GM18873 (cell line): ENCODE measurements around the gene PI4KA.
"Not testable (repeated sequence)": the region's sequence is repeated elsewhere in the genome, so short reads cannot be mapped to it uniquely, and the experiment has no call there.

Experiments
- ATAC-seq: cut with Tn5 transposase; IDR thresholded peaks from one replicate; pipeline ENCODE4 v1.9.1; 2021; ENCODE audit warnings: mild to moderate bottlenecking, moderate library complexity, moderate number of reproducible peaks; ENCODE audit not compliant: unreplicated experiment, low FRiP score

PI4KA gene

DNA sequence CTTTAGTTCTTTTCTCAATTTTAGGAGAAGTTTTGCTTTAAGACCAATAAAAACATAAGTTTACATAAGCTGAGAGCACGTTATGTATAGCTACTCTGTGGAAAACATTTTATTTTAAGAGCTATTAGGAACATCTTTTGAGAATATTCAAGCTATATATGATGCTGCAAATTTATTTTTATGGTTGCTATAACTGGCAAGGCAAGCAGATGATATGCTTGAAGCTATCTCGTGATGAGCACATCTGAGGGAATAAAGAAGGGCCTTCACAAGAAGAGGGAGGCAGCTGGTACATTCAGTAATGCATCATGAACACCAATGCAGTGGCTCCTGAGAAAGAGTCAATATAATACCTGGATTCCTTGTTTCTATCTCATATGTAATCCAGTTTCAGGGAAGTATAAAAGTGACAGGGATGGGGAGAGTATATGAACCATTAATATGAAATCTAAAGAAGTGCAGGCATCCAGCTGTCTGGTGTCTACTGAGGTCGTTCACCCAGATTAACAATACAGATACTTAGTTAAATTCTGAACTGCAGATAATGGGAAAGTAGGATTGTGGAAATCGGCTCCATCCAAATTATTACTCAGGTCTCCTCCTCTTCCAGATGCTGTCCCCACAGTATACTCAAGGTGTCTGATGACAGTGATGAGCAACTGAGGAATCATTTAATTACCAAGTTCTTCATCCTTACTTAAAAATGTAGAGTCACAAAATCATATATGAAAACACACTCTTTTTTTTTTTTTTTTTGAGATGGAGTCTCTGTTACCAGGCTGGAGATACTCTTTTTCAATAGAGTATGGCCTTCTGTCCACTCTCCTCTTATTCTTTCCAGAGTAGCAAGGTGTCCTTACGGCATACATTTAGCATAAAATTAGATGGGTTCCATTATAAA, 185.1 kb downstream of the PI4KA start:
- no peak for ATAC-seq

- ATAC-seq: no peak
Measured at GRCh38 chr22:20672732-20673131, 185.9 kb downstream of the PI4KA start.

DNA sequence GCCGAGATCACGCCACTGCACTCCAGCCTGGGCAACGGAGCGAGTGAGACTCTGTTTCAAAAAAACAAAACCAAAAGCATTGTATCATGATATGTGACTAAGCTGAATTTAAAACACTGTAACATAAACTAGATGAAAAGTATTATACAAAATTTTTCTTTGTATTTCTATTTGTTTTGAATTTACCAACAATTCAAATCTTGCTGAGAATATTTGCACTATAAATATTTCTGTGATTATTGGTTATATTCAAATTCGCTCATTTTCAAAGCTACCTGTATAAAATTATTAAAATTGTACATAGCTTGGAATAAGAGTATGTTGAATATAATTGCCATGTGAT, 186.6 kb downstream of the PI4KA start:
- ATAC-seq: no peak

DNA sequence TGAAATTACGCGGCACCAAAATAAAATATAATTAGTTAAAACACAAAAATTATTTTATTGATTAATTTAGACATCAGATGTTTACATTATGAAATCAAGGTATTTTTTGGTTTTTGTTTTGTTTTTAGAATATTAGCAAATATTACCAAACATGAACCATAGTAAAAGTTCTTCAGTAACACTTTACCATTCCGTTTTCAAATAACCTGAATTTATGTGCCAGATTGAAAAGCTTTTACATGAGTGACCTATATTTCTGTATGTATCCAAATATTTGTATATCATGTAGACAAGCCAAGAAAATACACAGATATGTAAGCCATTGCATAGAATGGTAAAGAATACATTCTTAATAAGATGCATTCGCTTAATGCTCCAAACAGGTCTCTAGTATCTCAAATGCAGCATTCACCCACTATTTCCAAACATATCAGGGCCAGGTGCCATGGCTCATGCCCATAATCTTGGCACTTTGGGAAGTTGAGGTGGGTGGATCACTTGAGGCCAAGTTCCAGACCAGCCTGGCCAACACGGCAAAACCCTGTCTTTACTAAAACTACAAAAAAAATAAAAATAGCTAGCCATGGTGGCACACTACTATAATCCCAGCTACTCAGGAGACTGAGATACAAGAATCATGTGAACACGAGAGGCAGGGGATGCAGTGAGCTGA, 187.1 kb downstream of the PI4KA start:
- ATAC-seq: no peak

DNA sequence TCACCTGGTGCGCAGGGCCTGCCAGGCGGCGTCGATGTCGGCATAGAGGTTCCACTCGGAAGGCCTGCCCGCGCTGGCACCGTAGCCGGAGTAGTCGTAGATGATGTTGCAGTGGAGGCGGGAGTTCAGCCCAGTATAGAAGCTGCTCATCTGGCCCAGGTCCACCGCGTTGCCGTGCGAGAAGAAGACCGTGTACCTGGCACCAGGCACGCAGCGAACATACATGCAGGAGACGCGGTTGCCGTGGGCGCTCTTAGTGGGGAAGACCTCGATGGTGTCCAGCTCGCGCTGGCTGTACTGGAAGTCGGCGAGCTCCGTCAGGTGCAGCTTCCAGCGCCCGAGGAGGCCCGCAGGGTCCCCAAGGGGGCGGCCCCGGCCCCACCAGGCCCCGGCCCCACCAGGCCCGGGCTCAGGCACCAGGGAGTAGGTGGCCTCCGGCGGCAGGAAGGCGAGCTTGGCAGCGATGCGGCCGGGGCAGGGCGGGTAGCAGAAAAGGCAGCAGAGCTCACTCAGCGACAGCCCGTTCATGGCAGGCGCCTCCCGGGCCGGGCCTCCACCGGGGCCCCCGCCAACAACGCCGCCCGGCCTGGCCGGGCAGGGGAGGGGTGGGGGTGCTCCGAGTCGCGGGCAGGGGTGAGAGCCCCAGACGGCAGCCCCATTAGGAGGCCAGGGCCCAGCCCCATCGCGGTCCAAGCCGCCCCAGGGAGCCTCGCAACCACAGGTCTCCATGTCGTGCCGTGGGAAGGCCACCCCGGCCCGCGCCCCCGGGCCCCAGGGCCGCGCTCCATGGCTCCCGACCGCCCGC, 188.0 kb downstream of the PI4KA start:
- ATAC-seq: not testable (repeated sequence)

- ATAC-seq: not testable (repeated sequence)
Measured at GRCh38 chr22:20669884-20670283, 188.7 kb downstream of the PI4KA start.

DNA sequence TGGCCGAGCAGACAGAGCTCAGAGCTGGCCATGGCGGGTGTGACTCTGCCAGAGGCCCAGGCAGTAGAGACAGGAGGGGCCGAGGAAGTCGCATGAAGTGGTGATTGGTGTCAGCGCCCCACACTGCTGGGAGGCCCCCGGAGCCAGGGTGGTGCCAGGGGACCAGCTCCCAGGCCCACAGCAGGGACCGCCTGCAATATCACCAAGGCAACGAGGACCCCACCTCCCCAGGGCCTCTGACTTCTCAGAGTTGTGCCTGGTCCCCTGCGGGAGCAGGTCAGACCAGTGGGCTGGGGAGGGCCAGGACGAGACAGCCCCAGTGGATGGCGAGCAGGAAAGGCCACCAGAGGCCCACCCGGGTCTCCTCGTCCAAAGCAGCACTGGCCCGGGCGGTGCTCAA, 189.1 kb downstream of the PI4KA start:
- ATAC-seq: not testable (repeated sequence)

DNA sequence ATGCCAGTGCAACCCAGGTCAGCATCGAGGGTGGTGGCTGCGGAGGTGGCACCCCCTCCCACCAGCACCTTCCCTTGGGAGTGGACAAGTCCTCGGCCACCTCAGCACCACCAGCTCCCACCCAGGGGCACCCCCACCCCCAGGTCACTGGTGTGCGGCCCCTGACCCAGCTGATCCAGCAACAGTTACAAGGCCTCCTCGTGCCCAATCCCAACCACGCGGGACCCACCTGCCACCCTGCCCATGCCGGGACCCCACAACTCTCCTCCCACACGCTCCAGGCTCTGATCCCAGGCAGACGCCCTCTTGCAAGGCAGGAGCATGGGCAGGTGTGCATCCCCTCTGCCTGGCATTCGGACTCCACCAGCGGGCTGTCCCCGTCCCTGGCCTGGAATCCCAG, 189.8 kb downstream of the PI4KA start:
- not testable (repeated sequence) for ATAC-seq

- ATAC-seq: not testable (repeated sequence)
Measured at GRCh38 chr22:20668226-20668625, 190.4 kb downstream of the PI4KA start.

GRCh38 chr22:20667548-20667947, 191.1 kb downstream of the PI4KA start:
- ATAC-seq: not testable (repeated sequence)

DNA sequence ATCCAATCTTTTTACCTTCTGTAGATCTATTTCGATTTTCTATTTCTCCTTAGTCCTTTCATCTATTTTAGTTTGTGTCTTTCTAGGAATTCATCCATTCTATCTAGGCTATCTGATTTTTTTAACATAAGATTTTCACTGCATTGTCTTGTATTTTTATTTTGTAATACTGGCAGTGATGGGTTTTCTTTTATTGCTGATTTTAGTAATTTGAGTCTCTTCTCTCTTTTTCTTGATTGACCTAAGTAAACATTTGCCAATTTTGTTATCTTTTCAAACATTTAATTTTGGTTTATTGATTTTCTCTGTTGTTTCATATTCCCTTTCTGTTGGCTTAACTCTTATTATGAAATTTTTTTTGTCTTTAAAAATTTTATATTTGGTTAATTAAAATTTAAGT, 192.1 kb downstream of the PI4KA start:
- ATAC-seq: no peak

- no peak for ATAC-seq
Measured at GRCh38 chr22:20664594-20664959, 194.0 kb downstream of the PI4KA start.

GRCh38 chr22:20663941-20664593, 194.5 kb downstream of the PI4KA start:
- ATAC-seq: no peak

GRCh38 chr22:20663137-20663828, 195.3 kb downstream of the PI4KA start:
- ATAC-seq: no peak

DNA sequence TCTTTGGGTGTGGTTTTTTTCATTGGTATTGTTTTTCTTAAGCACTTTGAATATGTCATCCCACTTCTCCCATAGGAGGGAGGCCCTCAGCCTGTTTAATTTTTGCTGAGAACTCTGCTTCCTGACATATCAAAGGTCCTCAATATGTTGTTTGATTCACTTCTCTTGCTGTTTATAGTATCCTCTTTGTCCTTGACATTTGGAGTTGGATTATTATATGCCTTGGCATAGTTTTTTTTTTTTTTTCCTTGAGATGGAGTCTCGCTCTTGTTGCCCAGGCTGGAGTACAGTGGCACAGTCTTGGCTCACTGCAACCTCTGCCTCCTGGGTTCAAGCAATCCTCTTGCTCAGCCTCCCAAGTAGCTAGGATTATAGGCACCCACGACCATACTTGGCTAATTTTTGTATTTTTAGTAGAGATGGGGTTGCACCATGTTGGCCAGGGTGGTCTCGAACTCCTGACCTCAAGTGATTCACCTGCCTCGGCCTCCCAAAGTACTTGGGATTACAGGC, 196.0 kb downstream of the PI4KA start:
- not testable (repeated sequence) for ATAC-seq

DNA sequence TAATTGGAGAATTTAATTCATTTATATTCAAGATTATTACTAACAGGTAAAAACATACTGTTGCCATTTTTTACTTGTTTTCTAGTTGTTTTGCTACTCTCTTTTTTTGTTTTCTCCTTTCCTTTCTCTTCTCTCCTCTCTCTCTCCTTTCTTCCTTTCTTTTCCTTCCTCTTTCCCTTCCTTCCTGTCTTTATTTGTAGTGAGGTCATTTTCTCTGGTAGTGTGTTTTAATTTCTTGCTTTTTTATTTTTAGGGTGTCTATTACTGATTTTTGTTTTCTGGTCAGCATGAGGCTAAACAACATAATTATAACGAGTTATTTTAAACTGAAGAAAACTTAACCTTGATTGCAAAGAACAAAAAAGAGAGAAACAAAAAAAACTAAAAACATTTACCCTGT, 197.1 kb downstream of the PI4KA start:
- no peak for ATAC-seq

DNA sequence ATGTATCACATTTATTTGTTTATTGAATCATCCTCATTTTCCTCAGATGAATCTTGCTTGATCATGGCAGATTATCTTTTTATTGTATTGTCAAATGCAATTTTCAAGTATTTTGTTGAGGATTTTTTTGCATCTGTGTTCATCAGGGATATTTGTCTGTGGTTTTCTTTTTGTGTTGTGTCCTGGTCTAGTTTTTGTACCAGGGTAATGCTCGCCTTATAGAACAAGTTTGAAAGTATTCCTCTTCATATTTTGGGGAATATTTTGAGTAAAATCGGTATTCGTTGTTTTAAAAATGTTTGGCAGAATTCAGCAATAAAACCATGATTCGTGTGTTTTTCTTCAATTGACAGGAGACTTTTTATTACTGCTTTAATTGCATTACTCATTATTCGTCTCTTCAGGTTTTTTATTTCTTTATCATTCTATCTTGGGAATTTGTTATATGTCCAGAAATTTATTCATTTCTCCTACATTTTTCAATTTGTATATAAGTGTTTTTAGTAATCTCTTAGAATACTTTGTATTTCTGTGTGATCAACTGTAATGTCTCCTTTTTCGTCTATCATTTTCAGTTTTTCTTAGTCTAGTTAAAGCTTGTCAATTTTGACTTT, 198.1 kb downstream of the PI4KA start:
- no peak for ATAC-seq

- ATAC-seq: no peak
Measured at GRCh38 chr22:20659920-20660319, 198.7 kb downstream of the PI4KA start.

DNA sequence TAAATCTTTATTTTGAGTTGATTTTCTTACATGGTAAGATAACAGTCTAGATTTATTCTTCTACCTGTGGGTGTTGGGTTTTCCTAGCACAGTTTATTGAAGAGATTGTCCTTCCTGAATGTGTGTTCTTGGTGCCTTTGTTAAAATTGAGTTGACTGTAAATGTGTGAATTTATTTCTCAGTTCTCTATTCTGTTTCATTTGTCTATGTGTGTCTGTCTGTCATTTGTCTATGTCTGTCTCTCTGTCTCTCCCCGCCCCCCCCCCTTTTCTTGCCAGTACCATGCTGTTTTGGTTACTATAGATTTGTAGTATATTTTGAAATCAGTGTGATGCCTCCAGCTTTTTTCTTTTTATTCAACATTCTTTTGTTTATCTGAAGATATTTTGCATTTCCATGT, 199.4 kb downstream of the PI4KA start:
- ATAC-seq: no peak
